ENCODE measurements around the gene OGDH.

Gene OGDH

GRCh38 chr7:44676776-44677175 lies 70.3 kb downstream of the OGDH start:
- CTCF ChIA-PET, result no interaction called here
- H3K36me3 ChIP-seq (ENCODE audit: control insufficient read depth in 2 of 2, insufficient read depth in 1 of 2, low read length in 2 of 2), result peaks cover 4 to 34% of the 10 kb centered on the region in 2 experiments; a peak in 2 of 3 replicates

GRCh38 chr7:44678101-44678470 lies 71.7 kb downstream of the OGDH start:
- Histone ChIP-seq H3K4me3 (ENCODE audit: low read depth, low read length) (no peak overlapping the region), H3K27ac (ENCODE audit: extremely low read depth, low read depth, low read length) (no peak overlapping the region), H3K9me3 (ENCODE audit: control insufficient read depth, insufficient read depth, low read depth, low read length) (no peaks in the 10 kb centered on the region), H3K36me3 (ENCODE audit: control insufficient read depth in 2 of 2, insufficient read depth in 1 of 2, low read length in 2 of 2) (peaks cover 4 to 34% of the 10 kb centered on the region in 2 experiments; a peak in 2 of 3 replicates), H3K4me1 (ENCODE audit: control insufficient read depth, insufficient read depth, low read length) (no peaks in the 10 kb centered on the region)
- ChIA-PET POLR2A (no interaction called here), CTCF (no interaction called here)
- TF ChIP-seq ZNF24 (tag by site-specific recombination; IDR thresholded peaks at IDR 0.05) (no peak), SCRT1 (tag by site-specific recombination; IDR thresholded peaks at IDR 0.05; ENCODE audit: borderline replicate concordance) (no peak), ZNF140 (tag by site-specific recombination; IDR thresholded peaks at IDR 0.05) (no peak), PRDM2 (tag by site-specific recombination; IDR thresholded peaks at IDR 0.05; ENCODE audit: borderline replicate concordance) (no peak), GFI1B (tag by site-specific recombination; IDR thresholded peaks at IDR 0.05) (no peak), ZNF146 (tag by site-specific recombination; IDR thresholded peaks at IDR 0.05) (no peak), ZBTB20 (tag by site-specific recombination; IDR thresholded peaks at IDR 0.05) (no peak), ZNF391 (tag by site-specific recombination; IDR thresholded peaks at IDR 0.05; ENCODE audit: borderline replicate concordance, low read depth) (no peak), ZBTB1 (tag by site-specific recombination; IDR thresholded peaks at IDR 0.05) (no peak), ZNF692 (tag by site-specific recombination; IDR thresholded peaks at IDR 0.05) (no peak)
- TF ChIP-seq, protein P1, sequence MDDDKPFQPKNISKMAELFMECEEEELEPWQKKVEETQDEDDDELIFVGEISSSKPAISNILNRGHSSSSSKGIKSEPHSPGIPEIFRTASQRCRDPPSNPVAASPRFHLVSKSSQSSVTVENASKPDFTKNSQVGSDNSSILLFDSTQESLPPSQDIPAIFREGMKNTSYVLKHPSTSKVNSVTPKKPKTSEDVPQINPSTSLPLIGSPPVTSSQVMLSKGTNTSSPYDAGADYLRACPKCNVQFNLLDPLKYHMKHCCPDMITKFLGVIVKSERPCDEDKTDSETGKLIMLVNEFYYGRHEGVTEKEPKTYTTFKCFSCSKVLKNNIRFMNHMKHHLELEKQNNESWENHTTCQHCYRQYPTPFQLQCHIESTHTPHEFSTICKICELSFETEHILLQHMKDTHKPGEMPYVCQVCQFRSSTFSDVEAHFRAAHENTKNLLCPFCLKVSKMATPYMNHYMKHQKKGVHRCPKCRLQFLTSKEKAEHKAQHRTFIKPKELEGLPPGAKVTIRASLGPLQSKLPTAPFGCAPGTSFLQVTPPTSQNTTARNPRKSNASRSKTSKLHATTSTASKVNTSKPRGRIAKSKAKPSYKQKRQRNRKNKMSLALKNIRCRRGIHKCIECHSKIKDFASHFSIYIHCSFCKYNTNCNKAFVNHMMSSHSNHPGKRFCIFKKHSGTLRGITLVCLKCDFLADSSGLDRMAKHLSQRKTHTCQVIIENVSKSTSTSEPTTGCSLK (tag by site-specific recombination; IDR thresholded peaks at IDR 0.05), result no peak

More at GRCh38 chr7:44676776-44677175, 70.3 kb downstream of the OGDH start:
- POLR2A ChIA-PET, result no interaction called here
- H3K9me3 ChIP-seq (ENCODE audit: control insufficient read depth, insufficient read depth, low read depth, low read length), result no peaks in the 10 kb centered on the region
- TF ChIP-seq ZNF510 (tag by site-specific recombination; IDR thresholded peaks at IDR 0.05; ENCODE audit: insufficient replicate concordance) (no peak), ZNF692 (tag by site-specific recombination; IDR thresholded peaks at IDR 0.05) (no peak), ZNF266 (tag by site-specific recombination; IDR thresholded peaks at IDR 0.05; ENCODE audit: low read depth) (no peak), ZBTB17 (tag by site-specific recombination; IDR thresholded peaks at IDR 0.05) (no peak), ZNF426 (tag by site-specific recombination; IDR thresholded peaks at IDR 0.05) (no peak), ZXDB (tag by site-specific recombination; IDR thresholded peaks at IDR 0.05) (no peak), ZNF10 (tag by site-specific recombination; IDR thresholded peaks at IDR 0.05) (no peak), ZNF623 (tag by site-specific recombination; IDR thresholded peaks at IDR 0.05) (no peak), EGR2 (tag by site-specific recombination; IDR thresholded peaks at IDR 0.05; ENCODE audit: low read depth) (no peak), ZNF660 (tag by site-specific recombination; IDR thresholded peaks at IDR 0.05) (no peak), SCRT2 (tag by site-specific recombination; IDR thresholded peaks at IDR 0.05) (no peak), ZNF211 (tag by site-specific recombination; IDR thresholded peaks at IDR 0.05; ENCODE audit: low read depth) (no peak)
- TF ChIP-seq, protein P2, sequence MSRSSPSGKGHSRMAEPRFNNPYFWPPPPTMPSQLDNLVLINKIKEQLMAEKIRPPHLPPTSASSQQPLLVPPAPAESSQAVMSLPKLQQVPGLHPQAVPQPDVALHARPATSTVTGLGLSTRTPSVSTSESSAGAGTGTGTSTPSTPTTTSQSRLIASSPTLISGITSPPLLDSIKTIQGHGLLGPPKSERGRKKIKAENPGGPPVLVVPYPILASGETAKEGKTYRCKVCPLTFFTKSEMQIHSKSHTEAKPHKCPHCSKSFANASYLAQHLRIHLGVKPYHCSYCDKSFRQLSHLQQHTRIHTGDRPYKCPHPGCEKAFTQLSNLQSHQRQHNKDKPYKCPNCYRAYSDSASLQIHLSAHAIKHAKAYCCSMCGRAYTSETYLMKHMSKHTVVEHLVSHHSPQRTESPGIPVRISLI (tag by site-specific recombination; IDR thresholded peaks at IDR 0.05), result no peak
- TF ChIP-seq, protein P3, sequence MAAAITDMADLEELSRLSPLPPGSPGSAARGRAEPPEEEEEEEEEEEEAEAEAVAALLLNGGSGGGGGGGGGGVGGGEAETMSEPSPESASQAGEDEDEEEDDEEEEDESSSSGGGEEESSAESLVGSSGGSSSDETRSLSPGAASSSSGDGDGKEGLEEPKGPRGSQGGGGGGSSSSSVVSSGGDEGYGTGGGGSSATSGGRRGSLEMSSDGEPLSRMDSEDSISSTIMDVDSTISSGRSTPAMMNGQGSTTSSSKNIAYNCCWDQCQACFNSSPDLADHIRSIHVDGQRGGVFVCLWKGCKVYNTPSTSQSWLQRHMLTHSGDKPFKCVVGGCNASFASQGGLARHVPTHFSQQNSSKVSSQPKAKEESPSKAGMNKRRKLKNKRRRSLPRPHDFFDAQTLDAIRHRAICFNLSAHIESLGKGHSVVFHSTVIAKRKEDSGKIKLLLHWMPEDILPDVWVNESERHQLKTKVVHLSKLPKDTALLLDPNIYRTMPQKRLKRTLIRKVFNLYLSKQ (tag by site-specific recombination; IDR thresholded peaks at IDR 0.05; ENCODE audit: borderline replicate concordance), result no peak
- H3K27ac ChIP-seq (ENCODE audit: extremely low read depth, low read depth, low read length), result no peak overlapping the region
- no peak overlapping the region for H3K4me3 ChIP-seq (ENCODE audit: low read depth, low read length)
- H3K4me1 ChIP-seq (ENCODE audit: control insufficient read depth, insufficient read depth, low read length), result no peaks in the 10 kb centered on the region
